ENCODE data around the gene NDUFA1.
"Not testable (repeated sequence)": the region's sequence is repeated elsewhere in the genome, so short reads cannot be mapped to it uniquely, and the experiment has no call there.

The NDUFA1 gene

DNA sequence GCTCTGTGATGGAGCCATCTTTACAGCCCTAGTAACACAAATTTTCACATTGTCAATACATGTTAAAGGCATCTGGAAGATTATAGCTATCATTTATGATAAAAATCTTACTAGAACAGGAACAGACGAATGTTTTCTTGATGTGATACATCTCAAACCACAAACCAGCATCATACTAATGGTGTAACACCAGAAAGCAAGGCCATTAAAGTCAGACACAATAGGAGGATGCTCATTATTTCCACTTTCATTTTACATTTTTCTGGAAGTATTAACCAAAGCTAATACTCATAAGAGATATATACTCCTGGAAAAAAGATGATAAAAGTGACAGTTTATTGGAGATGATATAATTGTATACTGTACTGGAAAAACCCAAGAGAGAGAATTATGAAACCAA lies 29.3 kb downstream of the NDUFA1 start:
- no peak for DNase-seq (ENCODE audit: low spot score)

DNA sequence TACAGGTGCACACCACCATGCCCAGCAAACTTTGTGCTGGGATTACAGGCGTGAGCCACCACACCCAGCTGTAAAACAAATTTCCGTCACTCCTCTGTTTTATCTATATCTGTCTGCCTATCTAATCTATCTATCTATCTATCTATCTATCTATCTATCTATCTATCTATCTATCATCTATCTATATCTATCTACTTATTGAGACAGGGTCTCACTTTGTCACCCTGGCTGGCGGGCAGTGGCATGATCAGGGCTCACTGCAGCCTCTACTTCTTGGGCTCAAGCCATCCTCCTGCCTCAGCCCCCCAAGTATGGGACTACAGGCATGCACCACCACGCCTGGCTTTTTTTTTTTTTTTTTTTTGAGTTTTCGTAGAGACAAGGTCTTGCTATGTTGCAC lies 44.7 kb downstream of the NDUFA1 start:
- DNase-seq (ENCODE audit: low spot score), result no peak

DNA sequence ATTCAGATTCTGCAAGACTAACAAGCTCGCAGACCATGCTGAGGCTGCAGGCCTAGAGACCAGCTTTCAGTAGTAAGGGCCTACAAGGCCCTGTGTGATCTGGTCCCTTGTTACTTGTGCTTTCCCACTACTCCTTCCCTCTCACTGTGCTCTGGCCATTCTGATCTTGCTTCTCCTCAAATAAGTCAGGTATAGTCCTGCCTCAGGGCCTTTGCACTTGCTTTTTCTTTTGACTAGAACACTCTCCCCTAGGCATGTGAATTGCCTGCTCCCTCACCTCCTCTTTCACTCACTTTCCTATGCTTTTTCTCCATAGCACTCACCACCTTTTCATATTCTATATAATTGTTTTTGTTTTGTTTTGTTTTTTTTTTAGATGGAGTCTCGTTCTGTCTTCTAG lies 46.2 kb downstream of the NDUFA1 start:
- no peak for DNase-seq (ENCODE audit: low spot score)

DNA sequence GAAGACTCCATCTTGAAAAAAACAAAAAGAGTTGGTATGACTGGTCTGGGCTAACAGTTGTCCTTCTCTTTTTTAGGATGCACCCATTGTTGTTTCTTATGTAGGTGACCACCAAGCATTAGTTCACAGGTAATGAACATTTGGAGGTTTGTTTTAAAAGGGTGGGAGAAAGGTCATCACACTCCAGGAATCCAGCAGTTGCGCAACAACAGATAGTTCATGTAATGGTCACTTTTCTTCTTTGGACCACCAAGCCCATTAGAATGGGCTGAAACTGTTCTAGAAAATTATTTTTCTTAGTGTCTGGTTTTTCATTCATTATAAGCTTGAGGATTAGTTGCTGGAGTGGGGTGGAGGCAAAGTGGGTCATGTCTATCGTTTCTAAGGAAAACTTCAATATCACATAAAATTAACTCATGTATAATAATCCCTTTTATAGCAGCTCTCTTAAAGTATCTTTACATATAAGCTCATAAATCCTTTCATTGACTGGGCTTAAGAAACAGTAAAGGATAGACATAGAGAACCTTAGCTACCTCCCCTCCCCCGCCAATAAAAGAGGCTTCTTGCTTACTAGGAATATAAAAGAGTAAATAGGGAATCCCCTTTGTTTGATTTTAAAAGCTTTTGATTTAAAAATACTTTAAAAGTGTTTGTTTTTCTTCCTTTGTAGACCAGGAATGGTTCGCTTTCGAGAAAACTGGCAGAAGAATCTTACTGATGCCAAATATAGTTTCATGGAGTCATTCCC lies 48.4 kb downstream of the NDUFA1 start:
- no peak for DNase-seq (ENCODE audit: low spot score)

DNA sequence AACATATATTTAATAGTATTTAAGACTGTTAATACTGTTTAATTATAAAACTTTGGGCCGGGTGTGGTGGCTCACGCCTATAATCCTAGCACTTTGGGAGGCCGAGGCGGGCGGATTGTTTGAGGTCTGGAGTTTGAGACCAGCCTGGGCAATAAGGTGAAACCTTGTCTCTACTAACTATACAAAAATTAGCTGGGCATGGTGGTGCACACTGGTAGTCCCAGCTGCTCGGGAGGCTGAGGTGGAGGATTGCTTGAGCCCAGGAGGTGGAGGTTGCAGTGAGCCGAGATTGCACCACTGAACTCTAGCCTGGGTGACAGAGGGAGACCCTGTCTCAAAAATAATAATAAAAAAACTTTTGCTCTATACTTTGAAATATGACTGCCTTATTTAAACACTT lies 50.8 kb downstream of the NDUFA1 start:
- DNase-seq (ENCODE audit: low spot score), result not testable (repeated sequence)
